Right renal cortex interstitium (tissue), 3 donors: Measurements from ENCODE around the gene EXT2. TPM values are rescaled to one million over a fixed set of nuclear protein-coding genes. Genes with fewer than 3 reads are reported as not detected.
A peak's percentile ranks its signal among the peaks of the same experiment; 100 is the strongest.

Source experiments
- DNase-seq, 3 donors: peaks; one replicate each; pipeline ENCODE4 v3.0.0-alpha.2; 2013; ENCODE audit warnings: low read depth in 3 of 3, low spot score in 2 of 3
- polyA plus RNA-seq, 3 donors: library from polyadenylated mRNA; unstranded; fragments of 120-200 nt; gene quantifications; one replicate each; pipeline ENCODE4 v1.2.1, GENCODE V29; 2013; ENCODE audit not compliant: insufficient read length in 3 of 3

Gene EXT2
- polyA plus RNA-seq, 3 donors: 71.0 to 77.1 (median 72.4) TPM

- no peak for DNase-seq
Measured at GRCh38 chr11:44128729-44129128, 33.3 kb downstream of the EXT2 start.

GRCh38 chr11:44130751-44131150, 35.3 kb downstream of the EXT2 start:
- DNase-seq: no peak

- DNase-seq: no peak
Measured at GRCh38 chr11:44133335-44133946, 38.0 kb downstream of the EXT2 start.

- DNase-seq: no peak
Measured at GRCh38 chr11:44134625-44135024, 39.1 kb downstream of the EXT2 start.

DNA sequence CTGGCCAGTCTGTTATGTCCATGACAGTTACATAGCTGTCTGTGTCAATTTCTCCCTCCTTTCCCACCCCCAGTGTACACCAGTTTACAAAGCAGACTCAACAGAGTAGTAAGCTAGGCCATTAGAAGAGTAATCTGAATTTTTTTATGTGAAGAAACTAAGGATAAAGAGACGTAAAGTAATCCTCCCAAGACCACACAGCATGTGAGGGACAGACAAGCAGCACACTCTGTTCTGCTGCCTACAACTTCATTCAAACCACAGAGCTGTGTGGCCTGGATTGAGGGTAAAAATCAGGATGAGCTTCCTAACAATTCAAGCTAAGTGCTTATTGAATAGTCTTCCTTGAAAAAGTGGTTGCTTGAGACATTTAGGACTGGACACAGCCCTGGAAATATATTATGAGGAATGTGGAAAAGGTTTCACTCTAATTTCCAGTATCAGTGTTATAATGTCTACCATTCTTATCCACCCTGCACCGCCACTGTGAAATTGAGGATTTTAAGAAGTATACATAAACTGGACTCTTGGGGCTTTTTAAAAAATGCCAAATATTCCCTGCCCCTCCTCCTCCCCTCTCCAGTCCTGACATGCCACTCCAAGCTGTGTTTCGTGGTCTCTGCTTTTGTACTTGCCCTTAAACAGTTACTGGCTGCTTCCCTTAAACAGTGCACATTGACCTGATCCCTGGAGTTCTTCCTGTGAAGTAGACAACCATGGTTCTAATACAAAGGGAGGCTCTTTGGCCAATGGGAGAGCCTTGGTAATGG, 40.9 kb downstream of the EXT2 start:
- no peak for DNase-seq

- DNase-seq: no peak
Measured at GRCh38 chr11:44137057-44137456, 41.6 kb downstream of the EXT2 start.

DNA sequence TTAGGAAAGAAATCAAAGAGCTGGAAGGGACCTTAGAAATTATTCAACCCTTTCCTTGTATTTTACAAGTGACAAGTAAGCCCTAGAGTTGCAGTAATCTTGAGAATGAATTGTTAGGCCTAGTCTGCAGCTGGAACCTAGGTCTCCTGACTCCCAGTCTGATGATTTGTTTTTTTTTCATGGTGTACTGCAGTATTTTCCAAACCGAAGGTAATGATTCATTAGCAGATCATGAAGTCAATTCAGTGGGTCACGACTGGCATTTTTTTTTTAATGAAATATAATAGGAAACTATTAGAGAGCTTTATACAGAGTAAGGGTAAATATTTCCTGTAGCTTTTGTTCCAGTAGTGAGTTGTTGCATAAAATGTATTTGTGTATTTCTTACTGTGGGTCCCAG, 42.8 kb downstream of the EXT2 start:
- no peak for DNase-seq

DNA sequence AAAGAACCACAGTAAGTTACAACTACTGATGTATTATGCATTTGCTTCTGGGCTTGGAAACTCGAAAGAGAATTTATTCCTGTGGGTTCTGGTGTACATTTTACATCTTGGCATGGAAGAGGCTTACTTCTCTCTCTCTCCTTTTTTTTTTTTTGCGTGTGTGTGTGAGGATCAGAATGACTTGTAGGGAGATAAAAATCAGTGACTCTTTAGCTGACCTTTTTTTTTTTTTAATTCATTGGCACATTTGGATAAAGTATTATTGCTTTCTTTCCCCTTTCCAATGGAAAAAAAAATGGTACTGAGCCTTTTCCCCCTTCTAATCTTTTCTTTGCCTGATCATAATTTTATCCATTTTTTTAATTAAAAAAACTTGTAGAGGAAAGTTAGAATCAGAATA, 43.5 kb downstream of the EXT2 start:
- no peak for DNase-seq

- peak; percentile 44 to 62 (median 58) for DNase-seq
Measured at GRCh38 chr11:44139565-44140330, 44.3 kb downstream of the EXT2 start.

DNA sequence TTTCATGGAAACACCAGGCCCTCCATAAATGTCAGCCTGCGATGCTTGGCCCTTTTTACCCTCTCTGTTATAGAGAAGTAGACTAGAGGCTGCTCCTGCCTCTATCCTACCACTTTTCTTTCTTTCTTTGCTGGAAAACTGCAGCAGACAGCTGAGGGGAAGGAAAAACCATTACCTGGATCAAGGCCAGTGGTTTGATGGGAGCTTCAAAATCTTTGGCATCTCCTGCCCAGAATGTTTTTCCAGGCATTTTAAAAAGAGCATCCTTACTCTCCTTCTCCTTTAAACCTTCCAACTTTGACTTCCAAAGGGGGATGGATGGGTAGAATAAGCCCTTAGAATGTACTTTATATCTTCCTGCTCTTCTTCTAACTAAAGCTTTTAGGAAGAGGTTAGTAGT, 44.9 kb downstream of the EXT2 start:
- no peak for DNase-seq

DNA sequence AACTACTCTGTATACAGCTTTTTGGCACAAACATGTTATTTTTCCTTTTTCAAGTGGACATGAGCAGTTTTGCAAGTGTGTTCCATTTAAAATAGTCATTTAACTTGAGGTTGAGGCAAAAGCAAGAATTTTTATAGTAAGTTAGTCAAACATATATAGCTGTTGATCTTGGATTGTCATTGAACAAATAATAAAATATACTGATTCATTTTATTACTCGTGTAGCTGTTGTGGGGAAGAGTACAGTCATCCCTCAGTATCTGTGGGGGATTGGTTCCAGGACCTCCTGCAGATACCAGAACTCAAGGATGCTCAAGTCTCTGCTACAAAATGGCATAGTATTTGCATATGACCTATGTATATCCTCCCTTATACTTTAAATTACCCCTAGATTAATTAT, 45.3 kb downstream of the EXT2 start:
- DNase-seq: no peak

DNA sequence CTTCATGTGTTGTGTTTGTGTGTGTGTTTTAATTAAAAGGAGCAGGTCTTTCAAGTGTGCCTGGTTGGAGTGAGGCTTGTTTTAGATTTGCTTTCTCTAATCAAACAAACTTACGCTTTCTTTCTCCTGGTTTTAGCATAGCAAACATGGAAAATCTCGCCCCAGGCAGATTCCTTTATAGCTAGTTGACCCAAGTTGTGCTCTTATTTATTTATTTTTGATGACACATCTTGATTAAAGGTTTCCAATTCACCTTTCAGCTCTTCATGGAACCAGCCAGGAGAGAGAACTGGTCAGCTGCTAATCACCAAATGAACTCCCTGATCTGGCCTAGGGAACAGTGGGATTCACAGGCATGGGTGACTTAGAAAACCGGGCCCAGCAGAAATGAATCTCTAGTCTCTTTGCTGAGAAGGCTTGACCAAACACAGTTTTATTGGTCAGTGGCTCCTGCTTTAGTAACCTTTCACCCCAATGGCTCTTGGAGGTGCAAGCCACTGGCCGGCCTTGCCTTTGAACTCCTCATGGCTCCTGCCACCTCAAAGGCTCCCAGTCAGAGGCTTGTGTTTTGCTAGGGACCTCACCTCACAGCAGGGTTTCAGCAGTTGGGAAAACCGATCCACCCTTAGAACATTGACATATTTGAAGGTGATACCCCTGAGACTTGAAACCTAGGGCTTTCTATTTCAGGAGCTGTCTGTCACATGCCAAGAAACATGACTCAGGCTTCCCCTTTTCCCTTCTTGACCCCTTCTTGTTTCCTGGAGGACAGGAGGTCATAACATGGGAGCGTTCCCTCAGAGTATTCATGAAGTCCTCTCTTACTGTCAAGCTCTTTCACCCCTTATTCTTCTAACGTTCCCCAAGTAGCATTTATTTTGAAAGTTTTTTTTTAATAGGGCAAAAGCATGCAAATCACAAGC, 48.8 kb downstream of the EXT2 start:
- DNase-seq: no peak

DNA sequence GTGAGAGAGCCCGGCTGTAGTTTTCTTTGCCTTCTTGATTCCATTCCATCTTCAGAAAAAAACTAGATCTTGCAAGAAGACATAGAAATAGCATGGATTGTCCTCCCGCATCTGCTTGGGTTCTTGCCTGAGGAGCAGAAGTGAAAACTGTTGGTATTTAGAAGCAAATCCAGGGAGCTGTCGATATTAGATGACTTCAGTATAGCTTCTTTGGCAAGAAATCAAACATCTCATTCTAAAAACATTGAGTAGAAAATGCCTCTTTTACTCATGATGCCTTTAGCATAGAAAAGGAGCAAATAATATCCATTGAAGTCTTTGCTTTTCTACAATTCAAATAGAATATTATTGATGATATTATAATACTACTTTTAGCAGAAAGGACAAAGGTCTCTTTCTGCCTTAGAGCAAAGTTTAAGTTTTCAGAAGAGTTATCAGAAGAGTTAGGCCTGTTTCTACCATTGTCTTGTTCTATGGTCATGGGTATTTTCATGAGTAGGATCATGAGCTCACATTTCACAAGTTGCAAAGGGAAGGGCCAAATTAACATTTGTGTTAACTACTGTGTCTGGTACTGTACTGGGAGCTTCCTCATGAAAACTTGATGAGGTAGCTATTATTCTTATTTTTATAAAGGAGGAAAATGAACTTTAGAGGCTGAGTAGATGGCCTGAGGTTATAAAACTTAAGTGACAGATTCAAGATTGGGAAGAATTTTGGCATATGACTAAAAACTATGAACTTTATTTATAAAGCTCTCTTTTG, 49.7 kb downstream of the EXT2 start:
- DNase-seq: no peak

GRCh38 chr11:44146931-44147330, 51.5 kb downstream of the EXT2 start:
- no peak for DNase-seq

- DNase-seq: no peak
Measured at GRCh38 chr11:44147751-44148150, 52.3 kb downstream of the EXT2 start.

- no peak for DNase-seq
Measured at GRCh38 chr11:44149651-44150050, 54.2 kb downstream of the EXT2 start.

- no peak for DNase-seq
Measured at GRCh38 chr11:44150401-44150800, 54.9 kb downstream of the EXT2 start.

DNA sequence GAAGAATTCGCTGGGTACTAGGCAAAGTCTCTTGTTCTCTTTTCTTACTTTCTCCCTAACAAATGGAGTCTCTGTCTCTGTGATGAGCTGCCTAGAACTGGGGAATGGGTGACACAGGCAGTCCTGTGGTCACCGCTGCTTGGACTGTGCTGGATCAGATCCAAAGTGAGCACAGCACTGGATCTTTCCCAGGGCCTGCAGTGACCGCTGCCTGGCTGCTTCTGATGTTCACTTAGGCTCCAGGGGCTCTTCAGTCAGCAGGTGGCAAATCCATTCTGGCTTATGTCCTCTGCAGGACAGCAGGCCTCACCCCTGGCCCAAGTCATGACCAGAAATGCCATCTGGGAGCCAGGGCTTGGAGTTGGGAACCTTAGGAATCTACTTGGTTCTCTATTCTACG, 61.5 kb downstream of the EXT2 start:
- no peak for DNase-seq

DNA sequence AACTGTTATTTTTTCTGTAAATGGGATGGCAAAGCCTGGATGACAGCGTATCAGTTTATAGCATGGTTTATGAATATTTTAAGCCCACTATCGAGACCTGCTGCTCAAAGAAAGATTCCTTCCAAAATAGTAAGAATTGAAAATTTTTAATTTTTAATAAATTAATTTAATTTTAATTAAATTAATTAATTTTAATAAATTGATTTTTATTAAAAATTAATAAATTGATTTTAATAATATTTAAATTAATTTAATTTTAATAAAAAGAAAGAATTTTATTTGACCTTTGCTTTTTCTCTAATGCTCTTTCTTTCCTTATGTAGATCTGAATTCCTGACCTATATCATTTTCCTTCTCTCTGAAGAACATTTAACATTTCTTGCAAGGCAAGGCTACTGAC, 62.9 kb downstream of the EXT2 start:
- DNase-seq: no peak
